GM23338 (cell line): ENCODE data around the gene RPUSD1.

ENCODE experiments used
- CREB1 ChIP-seq: fragments of 250-450 bp; sonication (Bioruptor Pico); IDR thresholded peaks from 2 replicates; pipeline ENCODE4 v1.5.0; 2020; ENCODE audit warnings: low read depth, mild to moderate bottlenecking, moderate library complexity
- CTCF ChIP-seq, 2 experiments: fragments of 200-600 bp in 1 of 2; sonication (generic) in 1 of 2; conservative IDR thresholded peaks; 2 replicates each; pipeline versions ENCODE4 v1.5.1 to v1.6.1; 2016 to 2017; ENCODE audit warnings: antibody characterized with exemption in 2 of 2, low read depth in 2 of 2, mild to moderate bottlenecking in 2 of 2, moderate library complexity in 1 of 2
- ETS1 ChIP-seq: IDR thresholded peaks from 2 replicates; pipeline ENCODE4 v1.6.1; 2016; ENCODE audit warnings: antibody characterized with exemption
- EZH2 ChIP-seq: fragments of 200-600 bp; sonication (generic); IDR thresholded peaks from one replicate; pipeline ENCODE4 v1.8.0; 2017; ENCODE audit warnings: antibody characterized with exemption, mild to moderate bottlenecking, low read depth; ENCODE audit not compliant: unreplicated experiment
- EZH2phosphoT487 ChIP-seq: fragments of 200-600 bp; sonication (generic); IDR thresholded peaks from one replicate; pipeline ENCODE4 v1.8.1; 2018; ENCODE audit warnings: antibody characterized with exemption; ENCODE audit not compliant: unreplicated experiment
- JUNB ChIP-seq: IDR thresholded peaks from one replicate; pipeline ENCODE4 v1.6.1; 2016; ENCODE audit warnings: antibody characterized with exemption; ENCODE audit not compliant: unreplicated experiment
- NANOG ChIP-seq: IDR thresholded peaks from 2 replicates; pipeline ENCODE4 v1.6.1; 2016; ENCODE audit warnings: antibody characterized with exemption, borderline replicate concordance
- POLR2AphosphoS5 ChIP-seq: IDR thresholded peaks from 2 replicates; pipeline ENCODE4 v1.6.1; 2016; ENCODE audit warnings: antibody characterized with exemption, low read depth
- REST ChIP-seq: IDR thresholded peaks from one replicate; pipeline ENCODE4 v1.6.1; 2018; ENCODE audit warnings: antibody characterized with exemption; ENCODE audit not compliant: unreplicated experiment
- STAT1 ChIP-seq: IDR thresholded peaks from one replicate; pipeline ENCODE4 v1.6.1; 2016; ENCODE audit warnings: antibody characterized with exemption; ENCODE audit not compliant: unreplicated experiment
- ZNF114 ChIP-seq: fragments of 250-450 bp; sonication (Bioruptor Pico); IDR thresholded peaks from 2 replicates; pipeline ENCODE4 v1.5.0; 2020; ENCODE audit warnings: mild to moderate bottlenecking, moderate library complexity
- ZNF331 ChIP-seq: fragments of 250-450 bp; sonication (Bioruptor Pico); IDR thresholded peaks from 2 replicates; pipeline ENCODE4 v1.5.0; 2020; ENCODE audit warnings: low read depth, mild to moderate bottlenecking, moderate library complexity
- ZNF462 ChIP-seq: fragments of 250-450 bp; sonication (Bioruptor Pico); IDR thresholded peaks from 2 replicates; pipeline ENCODE4 v1.5.0; 2020; ENCODE audit warnings: mild to moderate bottlenecking, moderate library complexity

DNA sequence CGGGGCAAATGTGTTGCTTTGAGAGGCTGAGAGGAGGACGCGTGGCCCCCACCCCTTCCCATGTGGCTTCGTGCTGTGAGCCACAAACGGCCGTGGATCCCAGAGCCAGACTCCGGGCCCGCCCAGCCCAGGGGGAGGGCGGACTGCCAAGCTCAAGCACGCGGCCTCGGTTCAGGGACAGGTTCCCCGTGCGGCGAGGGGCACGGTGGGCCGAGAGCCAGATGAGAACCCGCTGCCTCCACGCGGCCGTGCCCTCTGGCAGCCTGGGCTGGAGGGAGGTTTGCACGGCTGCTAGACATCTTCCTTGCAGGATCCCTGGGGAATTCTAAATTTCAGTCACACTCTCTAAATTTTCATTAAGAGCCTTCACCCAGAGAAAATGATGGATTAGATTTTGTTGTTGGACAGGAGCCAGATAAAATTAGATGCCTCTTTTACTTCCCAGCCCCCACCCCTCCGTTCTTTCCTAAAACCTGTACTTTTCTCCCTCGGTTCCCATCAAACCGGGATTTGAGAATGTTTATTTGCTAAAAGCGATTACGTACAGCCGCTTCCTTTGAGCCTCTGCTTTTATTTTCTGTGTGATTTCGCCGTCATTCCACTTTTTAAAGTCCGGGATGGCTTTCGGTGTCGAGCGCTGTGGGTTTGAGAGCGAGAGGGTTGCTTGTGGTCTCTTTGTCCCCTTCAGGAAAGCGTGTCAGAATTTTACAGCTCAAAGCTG lies 37.3 kb upstream of the RPUSD1 start:
- TF ChIP-seq CTCF (conservative IDR thresholded peaks at IDR 0.05; ENCODE audit: low read depth in 2 of 2) (no peak), REST (no peak), EZH2 (no peak), POLR2AphosphoS5 (no peak), ZNF114 (CRISPR knock-in tag) (no peak), ZNF462 (no peak), JUNB (no peak), CREB1 (CRISPR knock-in tag) (no peak), ETS1 (no peak), ZNF331 (CRISPR knock-in tag) (no peak), EZH2phosphoT487 (no peak), STAT1 (no peak), NANOG (no peak)
